Hepatocyte (in vitro differentiated cells): ENCODE data around the gene TEPSIN. TPM values are rescaled to one million over a fixed set of nuclear protein-coding genes. Genes with fewer than 3 reads are reported as not detected.

Experiments
- DNase-seq: peaks from one replicate; pipeline ENCODE4 v3.0.0-alpha.2; 2016; ENCODE audit warnings: low spot score
- H2AFZ ChIP-seq: fragments of 200-600 bp; sonication (generic); 2 replicates; pipeline ENCODE4 v1.6.0; 2016; ENCODE audit warnings: antibody characterized with exemption, mild to moderate bottlenecking
- H3K27ac ChIP-seq: fragments of 200-600 bp; sonication (generic); 2 replicates; pipeline ENCODE4 v1.5.1; 2016; ENCODE audit warnings: mild to moderate bottlenecking
- H3K27me3 ChIP-seq: fragments of 200-600 bp; sonication (generic); 2 replicates; pipeline ENCODE4 v1.6.1; 2016
- H3K36me3 ChIP-seq: fragments of 200-600 bp; sonication (generic); replicated peaks from 2 replicates; pipeline ENCODE4 v1.5.1; 2016; ENCODE audit warnings: low read depth; ENCODE audit not compliant: insufficient read depth
- H3K4me1 ChIP-seq: fragments of 200-600 bp; sonication (generic); 2 replicates; pipeline ENCODE4 v1.5.1; 2016; ENCODE audit warnings: mild to moderate bottlenecking, moderate library complexity; ENCODE audit not compliant: insufficient read depth
- H3K4me2 ChIP-seq: fragments of 200-600 bp; sonication (generic); 2 replicates; pipeline ENCODE4 v1.6.0; 2016
- H3K4me3 ChIP-seq: fragments of 200-600 bp; sonication (generic); 2 replicates; pipeline ENCODE4 v1.5.1; 2016; ENCODE audit warnings: mild to moderate bottlenecking
- H3K79me2 ChIP-seq: fragments of 200-600 bp; sonication (generic); 2 replicates; pipeline ENCODE4 v1.6.0; 2017; ENCODE audit warnings: mild to moderate bottlenecking
- H3K9me2 ChIP-seq: fragments of 200-600 bp; sonication (generic); replicated peaks from 2 replicates; pipeline ENCODE4 v1.6.0; 2017; ENCODE audit warnings: mild to moderate bottlenecking; ENCODE audit not compliant: insufficient read depth
- H3K9me3 ChIP-seq: fragments of 200-600 bp; sonication (generic); 2 replicates; pipeline ENCODE4 v1.5.1; 2016; ENCODE audit warnings: low read depth, mild to moderate bottlenecking
- H4K20me1 ChIP-seq: fragments of 200-600 bp; sonication (generic); 2 replicates; pipeline ENCODE4 v1.6.0; 2016; ENCODE audit warnings: mild to moderate bottlenecking; ENCODE audit not compliant: insufficient read depth, poor library complexity, severe bottlenecking
- EZH2 ChIP-seq: fragments of 200-600 bp; sonication (generic); IDR thresholded peaks from 2 replicates; pipeline ENCODE4 v1.6.1; 2016; ENCODE audit warnings: antibody characterized with exemption, mild to moderate bottlenecking, borderline replicate concordance
- EZH2phosphoT487 ChIP-seq: fragments of 200-600 bp; sonication (generic); IDR thresholded peaks from one replicate; pipeline ENCODE4 v1.6.1; 2018; ENCODE audit warnings: antibody characterized with exemption, mild to moderate bottlenecking, low read depth, moderate library complexity; ENCODE audit not compliant: unreplicated experiment, severe bottlenecking
- WGBS: methylation state at CpG from one replicate; pipeline ENCODE4 v1.1.6; 2016; ENCODE audit warnings: low lambda C conversion rate; ENCODE audit errors: missing lambda C conversion rate; 5-methylcytosine and 5-hydroxymethylcytosine counted together
- polyA plus RNA-seq: library from polyadenylated mRNA; unstranded; fragments of >200 nt; fragmentation: Nextera tagmentation; extraction: Ambion mirVana; gene quantifications from 2 replicates; pipeline ENCODE4 v1.2.1, GENCODE V29; 2016
- total RNA-seq: library from RNA; depleted of rRNA; stranded (reverse); fragments of >200 nt; gene quantifications from 2 replicates; pipeline ENCODE4 v1.2.3, GENCODE V29; 2014
- TF ChIP-seq, protein P1 (sequence below): fragments of 200-600 bp; sonication (generic); IDR thresholded peaks from 2 replicates; pipeline ENCODE4 v1.5.1; 2016; ENCODE audit warnings: antibody characterized with exemption, mild to moderate bottlenecking; ENCODE audit not compliant: poor library complexity

Gene TEPSIN
- total and polyA plus RNA-seq, 2 experiments from 2014 or later: 34.1 to 44.3 TPM

DNA sequence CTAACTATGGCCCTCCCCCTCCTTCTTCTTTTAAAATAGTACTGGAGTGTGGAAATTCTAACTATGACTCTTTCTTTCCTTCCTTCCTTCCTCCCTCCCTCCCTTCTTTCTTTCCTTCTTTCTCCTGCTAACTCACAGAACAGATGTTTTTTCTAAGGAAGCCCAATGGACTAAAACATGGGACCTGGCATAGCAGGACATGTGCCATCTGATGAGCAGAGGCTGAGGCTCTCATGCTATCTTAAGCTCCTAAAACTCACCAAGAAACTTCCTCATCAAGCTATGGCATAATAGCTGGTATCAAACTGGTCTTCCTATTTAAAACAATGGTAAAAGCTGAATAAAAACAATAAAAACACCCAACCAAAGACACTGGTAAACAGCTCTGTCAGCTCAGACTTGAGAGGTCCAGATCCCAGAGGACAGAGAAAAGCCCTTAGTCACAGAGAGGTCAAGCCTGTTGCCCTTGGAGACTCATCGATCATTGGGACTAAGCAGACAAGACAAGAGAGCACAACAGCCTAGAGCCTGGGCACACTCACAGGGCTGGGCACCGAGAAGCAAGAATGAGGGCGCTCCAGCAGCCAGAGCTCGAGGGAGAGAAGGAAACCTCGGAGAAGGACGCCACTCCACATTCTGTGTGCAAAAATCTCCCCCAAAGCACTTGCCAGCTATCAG, 28.7 kb upstream of the TEPSIN start:
- H3K36me3 ChIP-seq: no peaks in the 10 kb centered on the region
- no peaks in the 10 kb centered on the region for H3K27me3 ChIP-seq
- 98% methylated on average over 6 of the region's 6 CpGs for WGBS

DNA sequence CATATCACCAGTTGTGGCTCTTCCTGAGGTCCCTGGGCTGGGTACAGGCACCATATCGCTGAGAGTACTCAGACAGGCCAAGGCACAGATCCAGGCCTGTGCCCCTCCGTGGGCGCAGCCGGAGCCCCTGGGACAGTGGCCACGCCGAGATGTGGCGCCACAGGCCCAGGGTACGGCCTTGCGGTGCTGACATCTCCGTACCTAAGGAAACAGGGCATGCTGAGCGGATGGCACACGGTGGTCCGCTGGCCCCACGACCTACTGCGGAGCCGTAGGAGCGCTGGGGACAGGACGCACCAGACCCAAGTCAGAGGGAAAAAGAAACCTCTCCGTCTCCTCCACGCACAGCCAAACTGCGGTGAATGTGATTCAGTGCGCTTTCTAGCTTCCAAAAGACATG, 26.7 kb upstream of the TEPSIN start:
- WGBS: 97% methylated on average over 21 of the region's 22 CpGs

More for the DNA sequence above, 28.7 kb upstream of the TEPSIN start:
- H3K79me2 ChIP-seq: no peaks in the 10 kb centered on the region
- no peak overlapping the region for H3K27ac ChIP-seq
- H2AFZ ChIP-seq: no peak overlapping the region
- no peaks in the 10 kb centered on the region for H3K9me3 ChIP-seq
- no peaks in the 10 kb centered on the region for H4K20me1 ChIP-seq
- no peaks in the 10 kb centered on the region for H3K4me1 ChIP-seq
- no peak for TF ChIP-seq EZH2
- TF ChIP-seq, protein P1, sequence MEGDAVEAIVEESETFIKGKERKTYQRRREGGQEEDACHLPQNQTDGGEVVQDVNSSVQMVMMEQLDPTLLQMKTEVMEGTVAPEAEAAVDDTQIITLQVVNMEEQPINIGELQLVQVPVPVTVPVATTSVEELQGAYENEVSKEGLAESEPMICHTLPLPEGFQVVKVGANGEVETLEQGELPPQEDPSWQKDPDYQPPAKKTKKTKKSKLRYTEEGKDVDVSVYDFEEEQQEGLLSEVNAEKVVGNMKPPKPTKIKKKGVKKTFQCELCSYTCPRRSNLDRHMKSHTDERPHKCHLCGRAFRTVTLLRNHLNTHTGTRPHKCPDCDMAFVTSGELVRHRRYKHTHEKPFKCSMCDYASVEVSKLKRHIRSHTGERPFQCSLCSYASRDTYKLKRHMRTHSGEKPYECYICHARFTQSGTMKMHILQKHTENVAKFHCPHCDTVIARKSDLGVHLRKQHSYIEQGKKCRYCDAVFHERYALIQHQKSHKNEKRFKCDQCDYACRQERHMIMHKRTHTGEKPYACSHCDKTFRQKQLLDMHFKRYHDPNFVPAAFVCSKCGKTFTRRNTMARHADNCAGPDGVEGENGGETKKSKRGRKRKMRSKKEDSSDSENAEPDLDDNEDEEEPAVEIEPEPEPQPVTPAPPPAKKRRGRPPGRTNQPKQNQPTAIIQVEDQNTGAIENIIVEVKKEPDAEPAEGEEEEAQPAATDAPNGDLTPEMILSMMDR: no peak
- no peak for TF ChIP-seq EZH2phosphoT487
- no peak overlapping the region for H3K4me2 ChIP-seq
- H3K4me3 ChIP-seq: no peak overlapping the region
- no peak for DNase-seq
- no peaks in the 10 kb centered on the region for H3K9me2 ChIP-seq

DNA sequence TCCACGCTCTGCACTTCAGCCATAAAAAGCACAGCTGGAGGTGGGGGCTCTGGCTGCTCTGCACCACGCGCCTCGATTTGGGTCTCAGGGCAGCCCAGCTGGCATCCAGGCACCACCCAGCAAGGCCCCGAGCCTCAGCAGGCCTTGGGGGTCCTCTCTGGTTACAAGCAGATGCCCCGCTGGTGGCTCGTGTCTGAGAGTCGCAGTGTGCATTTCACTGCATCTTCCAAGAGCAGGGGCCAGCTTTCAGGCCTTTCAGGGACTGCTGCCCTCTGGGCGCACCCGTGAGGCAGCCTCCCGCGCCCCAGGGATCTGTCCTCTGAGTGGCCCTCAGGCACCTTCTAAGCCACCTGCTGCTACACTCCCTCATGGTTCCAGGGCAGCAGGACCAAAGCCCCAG, 25.8 kb upstream of the TEPSIN start:
- Histone ChIP-seq H3K4me3 (no peak overlapping the region), H3K27ac (no peak overlapping the region), H4K20me1 (no peaks in the 10 kb centered on the region), H3K36me3 (no peaks in the 10 kb centered on the region), H2AFZ (no peak overlapping the region), H3K9me2 (no peaks in the 10 kb centered on the region), H3K27me3 (no peaks in the 10 kb centered on the region), H3K4me1 (no peaks in the 10 kb centered on the region), H3K79me2 (no peaks in the 10 kb centered on the region), H3K9me3 (no peaks in the 10 kb centered on the region), H3K4me2 (no peak overlapping the region)
- DNase-seq: no peak
- TF ChIP-seq EZH2: no peak
- TF ChIP-seq, protein P1: no peak
- 96% methylated on average over 12 of the region's 12 CpGs for WGBS

More for the DNA sequence above, 26.7 kb upstream of the TEPSIN start:
- H3K4me2 ChIP-seq: no peak overlapping the region
- no peaks in the 10 kb centered on the region for H3K36me3 ChIP-seq
- H3K9me2 ChIP-seq: no peaks in the 10 kb centered on the region
- H3K27ac ChIP-seq: no peak overlapping the region
- H3K4me3 ChIP-seq: no peak overlapping the region
- no peaks in the 10 kb centered on the region for H3K79me2 ChIP-seq
- H3K9me3 ChIP-seq: no peaks in the 10 kb centered on the region
- H3K4me1 ChIP-seq: no peaks in the 10 kb centered on the region
- TF ChIP-seq EZH2 (no peak), EZH2phosphoT487 (no peak)
- TF ChIP-seq, protein P1: no peak
- no peaks in the 10 kb centered on the region for H3K27me3 ChIP-seq
- no peak overlapping the region for H2AFZ ChIP-seq
- no peaks in the 10 kb centered on the region for H4K20me1 ChIP-seq
- no peak for DNase-seq
